AG09309 (cell line): ENCODE measurements around the gene PTGS1.
A peak's percentile ranks its signal among the peaks of the same experiment; 100 is the strongest.

Experiments
- DNase-seq: peaks from one replicate; pipeline ENCODE4 v3.0.0-alpha.2; 2010; ENCODE audit warnings: low read depth
- H3K4me3 ChIP-seq: 2 replicates; pipeline ENCODE4 v1.5.1; 2011; ENCODE audit warnings: mild to moderate bottlenecking, low read depth, low read length, moderate library complexity; ENCODE audit not compliant: control insufficient read depth
- CTCF ChIP-seq: IDR thresholded peaks from 2 replicates; pipeline ENCODE4 v1.5.1; 2011; ENCODE audit warnings: mild to moderate bottlenecking, low read depth, low read length, inconsistent platforms; ENCODE audit not compliant: insufficient read depth, control insufficient read depth; ENCODE audit errors: missing control alignments

PTGS1 gene

GRCh38 chr9:122346478-122347347 lies 24.1 kb upstream of the PTGS1 start:
- no peak for TF ChIP-seq CTCF
- no peak for DNase-seq
- peak overlapping the region; percentile 60 for H3K4me3 ChIP-seq

- no peak for TF ChIP-seq CTCF
- peak overlapping the region; percentile 60 for H3K4me3 ChIP-seq
- no peak for DNase-seq
Measured at GRCh38 chr9:122347348-122348287, 23.2 kb upstream of the PTGS1 start.

GRCh38 chr9:122348288-122348777 lies 22.5 kb upstream of the PTGS1 start:
- H3K4me3 ChIP-seq, result no peak overlapping the region
- DNase-seq, result no peak
- TF ChIP-seq CTCF, result no peak

GRCh38 chr9:122348791-122349190 lies 22.0 kb upstream of the PTGS1 start:
- TF ChIP-seq CTCF, result no peak
- DNase-seq, result no peak

GRCh38 chr9:122349201-122349600 lies 21.6 kb upstream of the PTGS1 start:
- H3K4me3 ChIP-seq, result no peak overlapping the region
- no peak for DNase-seq
- TF ChIP-seq CTCF, result no peak

More at GRCh38 chr9:122348791-122349190, 22.0 kb upstream of the PTGS1 start:
- no peak overlapping the region for H3K4me3 ChIP-seq

- peak; percentile 16 for DNase-seq
- TF ChIP-seq CTCF, result peak; percentile 97
- H3K4me3 ChIP-seq, result no peak overlapping the region
Measured at GRCh38 chr9:122350577-122351355, 20.1 kb upstream of the PTGS1 start.
